GM20431 (cell line): Measurements from ENCODE around the gene ZNF681.
"Not testable (repeated sequence)": the region's sequence is repeated elsewhere in the genome, so short reads cannot be mapped to it uniquely, and the experiment has no call there.

Experiments
- in situ Hi-C: fragments of 300-500 bp; cut with MseI, MboI; formaldehyde crosslinking; loops from one replicate; pipeline ENCODE4 v1.15.0; 2020; ENCODE audit warnings: low sequenced_read_pairs; ENCODE audit not compliant: unreplicated experiment

ZNF681 gene

DNA sequence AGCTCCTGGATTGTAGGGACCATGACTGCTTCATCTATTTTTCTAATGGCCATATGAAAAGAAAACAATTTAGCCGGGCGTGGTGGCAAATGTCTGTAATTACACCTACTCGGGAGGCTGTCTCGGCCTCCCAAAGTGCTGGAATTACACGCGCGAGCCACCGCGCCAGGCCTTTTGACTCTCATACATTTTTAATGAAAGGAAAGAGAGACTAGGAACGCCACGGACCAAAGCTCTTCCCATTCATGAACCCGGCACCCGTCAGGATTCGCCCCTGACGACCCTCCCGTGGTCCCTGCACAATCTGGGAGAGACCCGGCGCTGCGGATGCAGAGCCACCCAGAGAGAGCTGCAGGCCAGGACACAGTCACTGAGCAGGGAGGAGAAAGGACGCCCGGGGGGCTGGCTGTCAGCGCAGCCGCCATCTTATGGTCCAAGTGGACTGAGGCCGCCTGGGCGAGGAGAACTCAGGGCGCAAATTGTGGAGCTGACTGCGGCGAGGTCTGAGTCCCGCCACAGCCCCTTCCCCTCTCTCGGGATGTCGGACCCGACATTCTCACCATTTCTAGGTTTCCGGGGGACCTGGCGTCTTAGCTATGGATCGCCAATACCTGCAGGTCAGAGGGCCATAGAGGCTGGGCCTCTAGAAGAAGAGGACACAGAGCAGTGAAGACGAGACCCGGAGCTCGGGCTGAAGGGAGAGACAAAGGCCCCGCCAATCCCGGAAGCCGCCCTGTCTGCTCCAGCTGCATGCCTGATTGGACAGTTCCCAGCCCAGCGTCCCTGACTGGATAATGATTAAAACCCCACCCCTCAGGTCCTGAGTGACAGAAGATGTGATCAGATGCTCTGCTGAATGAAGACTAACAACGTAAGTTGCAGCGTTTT lies at the start of gene ZNF681:
Gene ZNF681 (minus strand): TSS at position 705 of the 888 bp plus-strand sequence. CDS start 142 bp downstream, at position 563.
- in situ Hi-C loops = no loop called here

DNA sequence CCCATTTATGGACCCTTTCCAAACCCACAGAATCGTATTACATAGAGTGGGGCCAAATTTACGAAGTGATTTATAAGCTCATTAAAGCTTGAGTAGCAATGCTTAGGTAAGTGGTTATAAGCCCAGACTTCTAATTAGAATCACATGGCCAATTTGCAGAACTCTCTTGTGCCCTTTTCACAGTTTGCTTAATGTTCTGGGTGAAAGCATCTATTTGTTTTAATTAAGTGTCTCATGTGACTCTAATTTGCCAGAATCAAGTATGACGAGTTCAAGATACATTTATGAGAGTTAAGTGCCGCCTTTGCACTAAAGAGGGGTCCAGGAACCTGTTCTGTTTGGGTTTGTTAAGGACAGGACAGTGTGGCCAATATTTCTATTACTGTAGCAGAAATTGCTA lies 46.0 kb upstream of the ZNF681 start:
- in situ Hi-C loops = no loop called here

DNA sequence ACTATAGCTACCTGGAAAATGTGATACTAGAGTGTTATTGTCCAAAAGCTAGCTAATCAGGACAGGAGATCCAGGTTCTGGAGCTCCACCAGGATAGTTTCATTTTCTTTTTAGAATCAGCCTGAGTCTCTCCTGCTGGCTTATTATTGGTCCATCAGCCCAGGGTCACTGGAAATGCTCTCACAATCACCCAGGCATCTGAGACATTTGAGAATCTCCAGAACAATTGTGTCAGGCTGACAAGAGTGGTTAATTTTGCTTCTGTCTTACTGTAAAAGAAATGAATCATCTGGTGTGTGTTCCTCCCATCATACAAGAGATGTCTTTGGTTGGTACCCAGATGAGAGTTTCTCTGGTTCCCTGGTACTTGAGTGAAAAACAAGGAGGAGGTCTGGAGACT lies 43.6 kb upstream of the ZNF681 start:
- in situ Hi-C loops = no loop called here

DNA sequence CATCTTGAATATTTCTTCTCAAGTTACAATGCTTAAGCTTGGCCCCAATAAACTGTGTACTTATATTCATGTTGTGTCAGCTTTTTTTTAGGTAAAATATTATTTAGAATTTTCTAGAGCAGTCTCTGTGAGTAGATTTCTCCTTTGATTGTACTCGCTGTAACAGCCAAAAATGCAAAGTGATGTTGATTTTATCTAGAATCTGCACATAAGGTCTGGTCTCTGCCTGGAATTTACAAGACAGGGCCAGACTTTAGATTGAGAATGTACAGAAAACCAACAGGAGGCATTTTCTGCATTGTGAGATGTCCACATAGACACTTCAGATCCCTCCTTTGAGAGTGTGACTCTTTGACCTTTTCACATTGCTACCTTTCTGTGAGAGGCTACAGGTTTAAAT lies 43.1 kb upstream of the ZNF681 start:
- in situ Hi-C loops = no loop called here

DNA sequence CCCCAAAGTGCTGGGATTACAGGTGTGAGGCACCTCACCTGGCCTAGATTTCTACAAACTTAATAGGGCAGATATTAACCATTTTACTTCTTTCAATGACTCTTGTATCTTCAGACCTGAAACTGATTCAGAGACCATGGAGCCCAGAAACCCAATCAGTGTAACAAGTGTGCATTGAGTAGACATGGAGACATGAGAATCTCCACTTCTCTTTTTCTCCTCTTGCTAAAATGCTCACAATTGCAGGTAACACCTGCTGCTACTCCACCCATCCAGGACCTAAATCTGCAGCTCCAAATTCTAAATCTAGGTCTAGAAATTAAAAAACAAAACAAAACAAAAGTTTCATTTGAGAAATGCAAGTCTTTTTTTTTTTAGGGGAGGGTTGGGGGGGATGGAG lies 42.2 kb upstream of the ZNF681 start:
- in situ Hi-C loops = no loop called here

DNA sequence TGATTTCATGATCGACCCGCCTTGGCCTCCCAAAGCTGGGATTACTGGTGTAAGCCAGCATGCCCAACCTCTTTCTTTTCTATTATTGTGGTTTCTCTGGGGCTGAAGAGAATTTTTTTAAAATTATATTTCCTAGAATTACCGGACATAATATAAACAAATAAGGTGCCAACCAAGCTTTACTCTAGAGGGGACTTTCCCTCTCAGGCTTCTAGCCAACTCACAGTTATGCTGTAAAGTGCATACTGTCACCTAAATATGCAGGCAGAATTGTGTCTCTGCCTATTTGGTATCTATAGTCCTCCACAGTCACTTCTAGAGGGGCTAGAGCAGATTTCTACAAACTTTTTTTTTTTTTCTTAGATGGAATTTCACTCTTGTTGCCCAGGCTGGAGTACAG lies 41.6 kb upstream of the ZNF681 start:
- in situ Hi-C loops = no loop called here

DNA sequence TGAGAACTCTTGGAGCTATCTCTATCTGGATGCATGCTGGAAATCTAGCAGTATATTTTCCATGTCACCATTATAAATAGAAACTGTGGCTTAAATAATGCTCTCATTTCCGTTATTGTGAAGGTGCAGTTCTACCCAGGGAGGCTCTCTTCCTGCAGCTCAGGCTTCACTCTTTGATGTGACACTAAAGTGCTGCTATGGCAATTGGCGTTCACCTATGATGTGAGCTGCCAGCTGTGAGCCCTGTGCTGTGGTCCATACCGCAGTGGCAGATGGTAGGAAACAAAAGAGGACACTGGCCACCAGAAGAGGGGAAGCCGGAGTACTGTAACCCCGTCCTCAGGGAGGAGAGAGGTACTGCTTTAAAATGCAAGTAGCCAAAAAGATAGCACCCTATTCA lies 40.6 kb upstream of the ZNF681 start:
- in situ Hi-C loops = no loop called here

DNA sequence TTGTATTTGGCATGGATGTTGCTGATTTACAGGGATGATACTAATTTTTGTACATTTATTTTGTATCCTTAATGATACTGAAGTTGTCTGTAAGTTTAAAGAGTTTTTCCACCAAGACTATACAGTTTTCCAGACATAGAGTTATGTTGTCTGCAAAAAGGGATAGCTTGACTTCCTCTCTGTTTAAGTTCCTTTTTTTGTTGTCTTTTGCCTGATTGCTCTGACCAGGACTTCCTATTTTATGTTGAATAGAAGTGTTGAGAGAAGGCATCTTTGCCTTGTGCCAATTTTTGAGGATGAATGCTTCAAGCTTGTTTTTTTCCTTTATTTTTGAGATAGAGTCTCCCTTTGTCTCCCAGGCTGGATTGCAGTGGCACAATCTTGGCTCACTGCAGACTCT lies 36.8 kb upstream of the ZNF681 start:
- in situ Hi-C loops = no loop called here

DNA sequence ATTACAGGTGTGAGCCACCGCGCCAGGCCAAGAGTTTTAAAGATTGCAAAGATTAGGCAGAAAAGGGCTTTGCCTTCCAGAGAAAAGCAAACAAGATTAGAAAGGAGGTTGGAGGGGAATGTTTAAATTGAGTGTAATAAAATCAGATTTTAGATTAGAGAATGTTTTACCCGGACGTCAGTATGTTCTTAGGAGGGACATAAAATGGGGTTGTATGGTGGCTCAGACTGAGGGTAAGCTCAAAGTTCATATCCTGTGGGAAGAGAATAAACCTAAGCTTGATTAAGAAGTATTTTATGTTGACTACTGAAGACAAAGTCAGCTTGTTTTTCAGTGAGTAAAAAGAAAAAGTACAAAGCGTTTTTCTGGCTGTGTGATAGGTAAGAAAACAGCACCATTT lies 34.1 kb upstream of the ZNF681 start:
- in situ Hi-C loops = no loop called here

DNA sequence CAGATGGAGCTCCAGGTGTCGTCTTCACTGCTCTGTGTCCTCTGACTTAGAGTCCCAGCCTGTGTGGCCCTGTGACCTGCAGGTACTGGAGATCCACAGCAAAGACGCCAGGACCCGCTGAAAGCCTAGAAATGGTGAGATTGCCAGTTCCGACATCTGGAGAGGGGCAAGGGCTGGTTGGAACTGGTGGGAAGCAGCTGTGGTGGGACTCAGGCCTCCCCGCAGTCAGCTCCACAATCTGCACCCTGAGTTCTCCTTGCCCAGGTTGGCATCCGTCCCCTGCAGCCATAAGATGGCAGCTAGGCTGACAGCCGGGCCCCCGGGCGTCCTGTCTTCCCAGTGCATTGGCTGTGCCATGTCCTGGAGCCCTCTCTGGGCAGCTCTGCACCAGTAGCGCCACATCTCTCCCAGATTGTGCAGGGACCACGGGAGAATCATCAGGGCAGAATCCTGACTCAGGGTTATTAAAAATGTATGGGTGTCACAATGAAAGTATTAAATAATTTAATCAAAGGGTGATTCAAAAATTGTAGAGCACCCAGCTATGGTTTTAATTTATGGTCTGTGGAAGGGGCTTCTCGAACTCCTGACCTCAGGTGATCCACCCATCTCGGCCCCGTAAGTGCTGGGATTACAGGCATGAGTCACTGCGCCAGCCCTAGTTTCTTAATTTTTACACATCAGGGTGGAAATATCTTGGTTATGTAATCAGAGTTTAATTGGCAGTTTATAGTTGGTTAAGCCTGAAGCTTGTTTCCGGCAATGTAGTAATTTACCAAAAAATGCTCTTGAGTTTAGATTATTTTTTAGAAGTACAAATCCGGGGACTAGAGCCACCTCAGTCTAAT lies 32.2 kb upstream of the ZNF681 start:
- in situ Hi-C loops = no loop called here

DNA sequence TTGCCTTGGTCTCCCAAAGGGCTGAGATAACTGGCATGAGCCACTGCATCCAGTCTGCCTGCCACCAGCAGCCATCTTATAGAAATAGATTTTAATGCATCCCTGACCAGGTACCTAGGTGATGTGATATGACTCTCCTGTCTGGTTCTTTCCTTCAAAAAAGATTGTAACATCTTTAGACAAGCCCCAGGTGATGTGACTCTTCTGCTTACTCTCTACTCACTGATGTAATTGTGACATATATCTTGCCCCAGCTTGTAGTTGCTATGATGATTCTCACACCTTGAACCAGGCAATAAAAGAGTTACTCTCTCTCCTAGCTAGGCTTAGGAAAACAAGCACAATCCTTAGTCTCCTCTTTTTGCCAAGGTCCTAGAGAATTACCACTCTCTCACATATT lies 30.6 kb upstream of the ZNF681 start:
- in situ Hi-C loops = no loop called here

DNA sequence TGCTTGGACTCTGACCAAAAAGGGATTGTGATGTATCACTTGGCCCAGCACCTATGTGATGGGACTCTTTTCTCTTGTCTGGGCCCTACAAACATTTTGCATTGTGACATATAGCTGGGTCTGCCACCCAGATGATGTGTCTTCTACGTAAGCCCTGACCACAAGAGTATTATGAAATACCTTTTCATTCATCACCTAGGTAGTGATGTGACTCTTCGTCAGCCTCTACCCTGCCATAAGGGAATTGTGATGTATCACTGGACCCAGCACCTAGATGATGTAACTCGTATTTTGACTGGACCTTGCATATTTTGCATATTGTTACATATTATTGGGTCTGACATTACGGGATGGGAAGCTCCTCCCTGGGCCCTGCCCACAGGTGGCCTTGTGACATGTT lies 29.7 kb upstream of the ZNF681 start:
- in situ Hi-C loops = no loop called here

DNA sequence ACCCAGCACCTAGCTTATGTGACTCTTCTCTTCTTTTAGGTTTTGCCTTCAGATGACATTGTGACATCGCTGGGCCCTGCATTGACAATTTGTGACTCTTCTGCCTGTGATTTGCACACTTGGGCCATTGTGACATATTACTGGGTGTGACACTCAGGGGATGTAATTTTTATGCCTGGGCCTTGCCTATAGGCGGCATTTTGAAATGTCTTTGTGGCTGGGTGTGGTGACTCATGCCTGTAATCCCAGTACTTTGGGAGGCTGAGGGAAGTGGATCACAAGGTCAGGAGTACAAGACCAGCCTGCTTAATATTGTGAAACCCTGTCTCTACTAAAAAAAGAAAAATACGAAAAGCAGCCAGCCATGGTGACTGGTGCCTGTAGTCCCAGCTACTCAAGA lies 28.4 kb upstream of the ZNF681 start:
- in situ Hi-C loops = no loop called here

DNA sequence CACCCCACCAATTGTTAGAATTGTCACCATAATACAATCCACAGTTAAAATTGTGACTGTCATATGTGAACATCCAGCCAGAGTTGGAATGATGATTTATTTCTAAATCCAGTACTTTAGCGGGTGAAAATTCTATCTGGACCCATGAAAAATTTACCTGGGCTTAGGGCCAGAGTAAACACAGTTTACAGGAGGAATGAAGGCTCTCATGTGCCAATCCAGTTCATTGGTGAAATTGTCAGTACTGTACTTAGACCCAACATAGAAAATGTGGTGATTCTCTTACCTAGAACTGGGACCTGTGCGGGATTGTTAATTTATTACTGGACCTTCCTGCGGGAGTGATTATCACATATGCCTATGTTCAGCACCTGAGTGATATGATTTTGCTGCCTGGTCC lies 27.3 kb upstream of the ZNF681 start:
- in situ Hi-C loops = no loop called here

DNA sequence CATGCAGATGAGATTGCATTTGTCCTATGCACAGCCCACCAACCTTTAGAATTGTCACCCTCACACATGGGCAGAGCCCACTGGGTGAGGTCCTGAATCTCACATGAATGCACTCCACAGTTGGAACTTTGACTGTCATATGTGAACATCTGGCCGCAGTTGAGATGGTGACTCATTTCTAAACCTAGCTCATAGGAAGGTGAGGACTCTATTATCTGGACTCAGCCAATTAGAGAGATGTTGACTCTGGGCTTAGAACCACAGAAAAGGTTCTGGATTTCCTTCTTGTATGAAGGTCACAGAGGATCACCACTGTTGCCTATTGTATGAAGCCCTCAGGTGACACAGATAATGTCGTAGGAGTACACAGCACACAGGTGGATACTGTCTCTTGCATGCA lies 25.6 kb upstream of the ZNF681 start:
- in situ Hi-C loops = no loop called here

DNA sequence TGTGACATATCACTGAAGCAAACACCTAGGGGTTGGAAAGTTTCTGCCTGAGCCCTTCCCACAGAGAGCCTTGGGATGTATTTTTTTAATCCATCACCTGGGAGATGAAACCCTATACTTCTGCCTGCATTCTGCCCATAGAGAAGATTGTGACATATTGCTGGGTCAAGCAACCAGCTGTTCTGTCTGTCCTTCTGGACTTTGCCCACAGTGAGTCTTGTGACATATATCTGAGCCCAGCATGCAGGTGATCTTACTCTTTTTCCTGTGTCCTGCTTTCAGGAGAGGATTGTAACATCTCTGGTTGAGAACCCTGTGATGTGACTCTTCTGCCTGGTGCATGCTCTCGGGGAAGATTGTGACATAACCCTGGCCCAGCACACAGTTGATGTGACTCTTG lies 24.9 kb upstream of the ZNF681 start:
- in situ Hi-C loops = no loop called here

DNA sequence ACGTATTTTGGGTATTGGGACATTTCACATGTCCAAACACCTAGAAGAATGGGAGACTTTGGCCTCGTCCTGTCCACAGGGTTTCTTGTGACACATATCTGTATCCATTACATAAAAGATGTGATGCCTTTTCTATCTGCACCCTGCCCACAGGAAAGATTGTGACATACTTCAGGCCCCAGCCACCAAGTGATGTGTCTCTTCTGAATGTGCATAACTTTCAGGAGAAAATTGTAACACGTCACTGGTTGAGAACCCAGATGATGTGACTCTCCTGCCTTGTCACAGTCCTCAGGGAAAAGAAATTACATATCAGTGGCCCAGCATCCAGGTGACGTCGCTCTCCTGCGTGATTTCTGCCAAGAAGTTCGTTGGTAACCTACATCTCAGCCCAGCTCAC lies 21.0 kb upstream of the ZNF681 start:
- in situ Hi-C loops = no loop called here

DNA sequence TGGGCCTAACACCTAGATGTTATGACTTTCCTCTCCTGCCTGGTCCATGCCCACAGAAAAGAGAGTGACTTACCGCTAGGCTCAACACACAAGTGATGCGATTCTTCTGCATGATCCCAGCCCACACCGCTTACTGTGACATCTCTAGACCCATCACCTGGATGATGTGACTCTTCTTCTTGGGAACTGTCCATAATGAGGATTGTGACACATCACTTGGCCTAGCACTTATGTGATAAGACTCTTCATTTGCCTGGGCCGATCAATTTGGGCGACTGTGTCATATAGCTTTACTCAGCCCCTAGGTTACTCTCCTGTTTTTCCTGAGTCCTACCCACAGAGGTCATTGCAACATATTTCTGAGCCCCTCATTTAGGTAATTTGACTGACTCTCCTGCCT lies 19.9 kb upstream of the ZNF681 start:
- in situ Hi-C loops = no loop called here

DNA sequence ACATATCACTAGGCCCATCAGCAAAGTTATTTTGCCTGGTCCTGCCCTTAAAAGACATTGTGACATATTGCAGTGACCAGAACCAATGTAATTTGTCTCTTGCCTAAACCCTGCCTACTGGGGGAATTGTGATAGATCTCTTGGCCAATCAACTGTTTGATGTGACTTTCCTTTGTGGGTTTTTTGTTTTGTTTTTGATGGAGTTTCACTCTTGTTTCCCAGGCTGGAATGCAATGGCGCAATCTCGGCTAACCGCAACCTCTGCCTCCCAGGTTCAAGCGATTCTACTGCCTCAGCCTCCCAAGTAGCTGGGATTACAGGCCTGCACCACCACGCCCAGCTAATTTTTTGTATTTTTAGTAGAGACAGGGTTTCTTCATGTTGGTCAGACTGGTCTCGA lies 19.3 kb upstream of the ZNF681 start:
- in situ Hi-C loops = not testable (repeated sequence)

DNA sequence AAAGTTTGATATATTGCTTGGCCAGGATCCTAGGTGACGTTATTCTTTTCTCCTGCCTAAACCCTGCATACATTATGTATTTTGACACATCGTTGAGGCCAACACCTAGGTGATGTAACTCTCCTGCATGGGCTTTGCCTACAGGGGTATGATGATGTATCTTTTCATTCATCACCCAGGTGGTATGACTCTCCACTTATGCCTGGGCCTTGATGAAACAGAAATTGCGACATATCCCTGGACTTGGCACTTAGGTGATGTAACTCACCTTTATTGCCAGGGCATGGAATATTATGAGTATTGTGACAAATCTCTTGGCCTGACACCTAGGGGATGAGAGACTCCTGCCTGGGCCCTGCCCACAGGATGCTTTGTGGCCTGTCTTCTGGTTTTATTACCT lies 18.5 kb upstream of the ZNF681 start:
- in situ Hi-C loops = no loop called here

DNA sequence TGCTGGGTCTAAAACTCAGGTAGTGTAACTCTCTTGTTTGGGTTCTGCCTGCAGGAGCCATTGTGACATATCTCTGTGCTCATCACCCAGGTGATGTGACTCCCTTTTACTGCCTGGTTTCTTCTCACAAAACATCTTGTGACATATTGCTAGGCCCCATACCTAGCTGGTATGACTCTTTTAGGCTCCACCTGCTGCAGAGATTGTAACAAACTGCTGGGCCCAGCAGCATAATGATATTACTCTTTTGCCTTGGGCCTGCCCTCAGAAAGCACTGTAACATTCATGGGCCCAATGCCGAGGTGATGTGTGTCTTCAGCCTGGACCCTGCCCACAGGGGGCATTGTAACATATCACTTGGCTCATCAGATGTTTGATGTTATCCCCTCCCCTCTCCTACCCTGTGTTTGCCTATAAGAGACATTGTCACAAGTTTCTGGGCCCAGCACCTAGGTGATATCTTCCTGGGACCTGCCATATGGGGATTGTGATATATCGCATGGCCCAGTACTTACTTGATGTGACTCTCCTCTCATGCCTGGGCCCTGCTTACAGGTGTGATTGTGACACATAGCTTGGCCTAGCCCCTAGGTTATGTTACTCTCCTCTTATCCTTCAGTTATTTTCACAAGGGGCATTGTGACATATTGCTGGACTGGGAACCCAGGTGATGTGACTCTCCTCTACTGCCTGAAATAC lies 18.0 kb upstream of the ZNF681 start:
- in situ Hi-C loops = no loop called here
